Left ventricle myocardium inferior (tissue), 1 donor: ENCODE results near the gene MYH14. TPM values are rescaled to one million over a fixed set of nuclear protein-coding genes. Genes with fewer than 3 reads are reported as not detected.
A peak's percentile ranks its signal among the peaks of the same experiment; 100 is the strongest.

Source experiments
- DNase-seq: peaks from one replicate; pipeline ENCODE4 v3.0.0-alpha.2; 2020
- H3K27ac ChIP-seq: fragments of 200-600 bp; replicated peaks from 2 replicates; pipeline ENCODE4 v1.8.0; 2021
- H3K27me3 ChIP-seq: fragments of 200-600 bp; 2 replicates; pipeline ENCODE4 v1.8.0; 2021; ENCODE audit warnings: low read depth
- H3K36me3 ChIP-seq: fragments of 200-600 bp; 2 replicates; pipeline ENCODE4 v1.8.0; 2021
- H3K4me1 ChIP-seq: fragments of 200-600 bp; 2 replicates; pipeline ENCODE4 v1.8.0; 2021
- H3K4me3 ChIP-seq: fragments of 200-600 bp; 2 replicates; pipeline ENCODE4 v1.8.0; 2021; ENCODE audit warnings: mild to moderate bottlenecking, moderate library complexity
- H3K9me3 ChIP-seq: fragments of 200-600 bp; replicated peaks from 2 replicates; pipeline ENCODE4 v1.8.0; 2021
- intact Hi-C: fragments of 100-400 bp; cut with micrococcal nuclease; formaldehyde crosslinking; loops from one replicate; pipeline ENCODE4 v1.11.0; 2022
- total RNA-seq: library from RNA; stranded (reverse); fragmentation: NEBNext Ultra II Directional; extraction: Animal tissue kit (Norgen Biotek cat#: 25700); gene quantifications from one replicate; pipeline ENCODE4 v1.2.1, GENCODE V29; 2021
- TF ChIP-seq, protein P1 (sequence below): fragments of 200-600 bp; IDR thresholded peaks from 2 replicates; pipeline ENCODE4 v1.8.0; 2021; ENCODE audit warnings: antibody characterized with exemption, mild to moderate bottlenecking, borderline replicate concordance
- donor health status: DM: no; HTN: yes; CAD: no; lungs with severe emphysema.

The MYH14 gene
- total RNA-seq, 1 donor from 2014 or later = 115 TPM

DNA sequence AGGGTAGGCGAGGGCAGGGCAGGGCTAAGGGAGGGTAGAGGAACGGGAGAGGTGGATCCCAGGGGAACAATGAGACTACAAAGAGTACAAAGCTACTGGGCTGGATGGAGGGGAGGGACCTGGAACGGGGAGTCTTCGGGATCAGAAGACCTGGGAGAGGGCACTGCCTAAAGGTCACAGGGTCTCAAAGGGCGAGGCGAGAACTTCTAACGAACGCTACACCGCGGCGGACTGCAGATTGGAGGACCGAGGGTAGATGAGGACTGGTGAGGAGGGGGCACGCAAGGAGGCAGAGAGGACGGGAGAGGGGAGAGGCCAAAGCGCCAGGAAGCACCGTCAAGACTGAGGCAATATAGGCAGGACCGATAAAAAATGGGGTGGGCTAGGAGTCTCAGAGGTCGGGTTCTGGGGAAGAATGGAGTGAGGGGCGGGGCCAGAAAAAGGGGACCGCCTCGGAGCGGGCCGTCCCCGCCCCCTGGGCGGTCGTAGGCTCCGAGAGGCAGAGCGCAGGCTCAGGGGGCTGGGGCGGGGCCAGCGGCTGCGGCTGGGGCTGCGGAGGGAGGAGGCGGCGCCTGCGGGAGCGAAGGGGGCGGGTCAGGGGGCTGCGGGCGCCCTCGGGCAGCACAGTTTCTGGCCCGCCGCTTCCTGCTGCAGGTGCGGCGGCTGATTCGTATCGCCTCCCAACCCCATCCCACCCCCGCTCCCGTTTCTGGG is 127.1 kb downstream of the MYH14 start:
- no peaks in the 10 kb centered on the region for H3K9me3 ChIP-seq
- no peaks in the 10 kb centered on the region for H3K36me3 ChIP-seq
- TF ChIP-seq, protein P1, sequence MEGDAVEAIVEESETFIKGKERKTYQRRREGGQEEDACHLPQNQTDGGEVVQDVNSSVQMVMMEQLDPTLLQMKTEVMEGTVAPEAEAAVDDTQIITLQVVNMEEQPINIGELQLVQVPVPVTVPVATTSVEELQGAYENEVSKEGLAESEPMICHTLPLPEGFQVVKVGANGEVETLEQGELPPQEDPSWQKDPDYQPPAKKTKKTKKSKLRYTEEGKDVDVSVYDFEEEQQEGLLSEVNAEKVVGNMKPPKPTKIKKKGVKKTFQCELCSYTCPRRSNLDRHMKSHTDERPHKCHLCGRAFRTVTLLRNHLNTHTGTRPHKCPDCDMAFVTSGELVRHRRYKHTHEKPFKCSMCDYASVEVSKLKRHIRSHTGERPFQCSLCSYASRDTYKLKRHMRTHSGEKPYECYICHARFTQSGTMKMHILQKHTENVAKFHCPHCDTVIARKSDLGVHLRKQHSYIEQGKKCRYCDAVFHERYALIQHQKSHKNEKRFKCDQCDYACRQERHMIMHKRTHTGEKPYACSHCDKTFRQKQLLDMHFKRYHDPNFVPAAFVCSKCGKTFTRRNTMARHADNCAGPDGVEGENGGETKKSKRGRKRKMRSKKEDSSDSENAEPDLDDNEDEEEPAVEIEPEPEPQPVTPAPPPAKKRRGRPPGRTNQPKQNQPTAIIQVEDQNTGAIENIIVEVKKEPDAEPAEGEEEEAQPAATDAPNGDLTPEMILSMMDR = no peak
- H3K4me3 ChIP-seq = peak overlapping the region; percentile 69
- peaks cover 60% of the 10 kb centered on the region for H3K4me1 ChIP-seq
- H3K27me3 ChIP-seq = peaks cover 90% of the 10 kb centered on the region
- intact Hi-C loops = no loop called here
- peak; percentile 83 for DNase-seq
- H3K27ac ChIP-seq = peak overlapping the region; percentile 78

DNA sequence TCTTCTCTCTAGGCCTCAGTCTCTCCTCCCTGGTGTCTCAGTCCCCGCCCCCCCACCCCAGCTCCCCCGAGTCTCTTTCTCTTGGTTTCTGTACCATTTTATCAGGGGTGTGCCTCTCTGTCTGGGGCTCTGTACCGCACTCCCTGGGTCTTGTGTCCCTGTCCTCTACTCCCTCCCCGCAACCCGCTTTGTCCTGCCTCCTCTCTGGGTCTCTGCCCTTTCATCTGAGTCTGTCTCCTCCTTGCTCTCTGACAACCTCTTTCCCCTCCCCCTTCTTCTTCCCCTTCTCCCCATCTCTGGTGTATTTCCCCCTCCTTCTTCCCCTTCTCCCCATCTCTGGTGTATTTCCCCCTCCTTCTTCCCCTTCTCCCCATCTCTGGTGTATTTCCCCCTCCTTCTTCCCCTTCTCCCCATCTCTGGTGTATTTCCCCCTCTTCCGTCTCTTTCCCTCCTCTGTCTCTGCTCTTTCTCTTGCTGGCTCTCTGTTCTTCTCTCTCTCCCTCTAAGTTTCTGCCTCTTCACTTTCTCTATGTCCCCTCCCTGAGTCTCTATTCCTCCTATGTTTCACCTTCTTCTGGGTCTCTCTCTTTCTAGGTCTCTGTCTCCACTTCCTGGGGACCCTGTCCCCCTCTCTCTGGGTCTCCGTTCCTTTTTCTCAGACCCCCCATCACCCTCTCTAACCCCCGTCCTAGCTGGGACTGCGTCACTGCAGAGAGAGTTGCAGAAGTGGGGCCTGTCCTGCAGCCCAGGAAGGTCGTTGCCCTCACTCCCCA is 128.0 kb downstream of the MYH14 start:
- H3K4me1 ChIP-seq = peaks cover 52% of the 10 kb centered on the region
- intact Hi-C loops = no loop called here
- H3K27ac ChIP-seq = peak overlapping the region; percentile 78
- peaks cover 83% of the 10 kb centered on the region for H3K27me3 ChIP-seq
- DNase-seq = no peak
- H3K9me3 ChIP-seq = no peaks in the 10 kb centered on the region
- TF ChIP-seq, protein P1 = no peak
- H3K4me3 ChIP-seq = peak overlapping the region; percentile 69
- no peaks in the 10 kb centered on the region for H3K36me3 ChIP-seq

DNA sequence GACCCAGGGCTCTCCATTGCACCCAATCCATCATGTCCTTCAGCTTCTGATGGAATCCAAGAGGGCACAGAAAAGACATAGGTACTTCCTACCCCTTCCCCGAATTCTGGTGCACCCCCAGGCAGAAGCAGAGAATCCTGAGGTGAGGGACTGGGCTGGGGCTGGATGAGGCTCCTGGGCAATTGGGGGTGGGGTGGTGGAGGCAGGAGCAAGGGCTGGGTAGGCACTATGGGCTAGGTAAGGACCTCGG is 128.5 kb downstream of the MYH14 start:
- no peak for DNase-seq
- intact Hi-C loops = no loop called here
- Histone ChIP-seq H3K27ac (peak overlapping the region; percentile 78), H3K36me3 (no peaks in the 10 kb centered on the region), H3K4me3 (peak overlapping the region; percentile 69), H3K9me3 (no peaks in the 10 kb centered on the region), H3K27me3 (peaks cover 78% of the 10 kb centered on the region), H3K4me1 (peaks cover 48% of the 10 kb centered on the region)
- TF ChIP-seq, protein P1 = no peak

DNA sequence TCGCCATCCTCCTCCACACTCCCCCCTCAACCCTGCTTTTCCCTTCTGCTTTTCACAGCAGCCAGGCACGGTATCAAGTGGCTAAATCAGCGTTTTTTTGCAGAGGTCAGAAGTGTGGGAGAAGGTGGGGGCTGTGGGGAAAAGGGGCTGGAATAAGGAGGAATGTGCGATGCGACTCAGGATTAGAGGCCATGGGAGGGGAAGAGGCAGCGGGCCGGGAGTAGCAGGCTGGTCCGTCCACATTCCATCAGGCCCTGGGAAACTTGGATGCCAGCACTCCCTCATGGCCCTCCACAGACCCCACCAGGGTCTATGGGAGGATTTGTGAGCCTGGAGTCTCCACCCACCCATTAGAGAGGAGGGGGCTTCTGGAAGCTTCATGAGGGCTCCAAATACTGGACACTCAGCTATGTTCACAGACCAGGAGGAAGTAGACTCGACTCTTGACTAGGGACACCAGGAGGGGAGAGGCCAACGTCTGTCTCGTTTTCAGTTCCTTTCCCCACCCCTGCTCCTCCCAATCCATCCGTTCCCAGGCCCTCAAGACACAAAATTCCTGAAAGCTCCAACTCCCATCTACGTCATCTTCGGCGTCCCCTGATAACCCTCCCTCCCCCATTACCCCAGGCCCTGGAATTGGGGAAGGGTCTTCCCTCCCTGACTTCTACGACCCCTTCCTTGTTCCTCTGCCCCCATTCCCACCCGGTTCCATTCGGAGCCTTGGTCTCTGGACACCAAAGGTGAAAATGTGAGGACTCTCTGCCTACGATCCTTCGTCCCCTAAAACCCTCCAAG is 129.0 kb downstream of the MYH14 start:
- Histone ChIP-seq H3K4me1 (peaks cover 47% of the 10 kb centered on the region), H3K27me3 (peaks cover 72% of the 10 kb centered on the region), H3K27ac (peak overlapping the region; percentile 78), H3K4me3 (peak overlapping the region; percentile 69), H3K9me3 (no peaks in the 10 kb centered on the region), H3K36me3 (no peaks in the 10 kb centered on the region)
- intact Hi-C loops = no loop called here
- no peak for DNase-seq
- TF ChIP-seq, protein P1 = no peak

DNA sequence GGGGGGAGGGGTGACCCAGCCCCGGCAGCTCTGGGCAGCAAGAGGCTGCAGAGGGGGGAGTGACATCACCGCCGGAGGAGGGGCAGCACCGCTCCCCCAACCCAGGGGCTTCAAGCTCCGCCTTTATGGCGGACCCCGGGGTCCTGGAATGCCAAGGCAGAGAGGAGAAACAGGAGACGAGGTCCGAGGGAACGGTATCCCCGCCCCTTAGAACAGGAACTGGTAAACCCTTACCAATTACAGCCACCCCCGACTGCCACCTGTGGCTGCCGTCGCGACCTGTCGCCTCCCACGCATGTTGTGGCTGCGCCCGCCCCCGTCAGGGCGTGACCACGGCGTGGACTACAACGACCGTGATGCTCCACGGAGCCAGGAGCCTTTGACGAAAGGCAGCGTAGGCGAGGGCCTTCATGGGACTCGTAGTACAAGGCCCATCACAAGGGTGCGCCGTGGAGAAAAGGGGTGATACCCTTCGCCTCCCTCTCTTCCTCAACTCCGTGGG is 129.9 kb downstream of the MYH14 start:
- DNase-seq = peak; percentile 88
- H3K4me3 ChIP-seq = peak overlapping the region; percentile 69
- peak overlapping the region; percentile 78 for H3K27ac ChIP-seq
- peaks cover 65% of the 10 kb centered on the region for H3K27me3 ChIP-seq
- no peaks in the 10 kb centered on the region for H3K36me3 ChIP-seq
- TF ChIP-seq, protein P1 = peak; percentile 12
- H3K4me1 ChIP-seq = peaks cover 41% of the 10 kb centered on the region
- H3K9me3 ChIP-seq = no peaks in the 10 kb centered on the region
- intact Hi-C loops = no loop called here
